GM12875 (cell line): ENCODE results near the gene SLC7A6.
A peak's percentile ranks its signal among the peaks of the same experiment; 100 is the strongest.

Experiments
- H3K4me3 ChIP-seq: one replicate; pipeline ENCODE4 v1.5.1; 2011; ENCODE audit warnings: low read depth, low read length, control low read depth
- CTCF ChIP-seq: IDR thresholded peaks from 2 replicates; pipeline ENCODE4 v1.5.1; 2011; ENCODE audit warnings: low read depth, mild to moderate bottlenecking, control low read depth, inconsistent platforms, low read length, moderate library complexity, borderline replicate concordance; ENCODE audit not compliant: insufficient read depth

The SLC7A6 gene

GRCh38 chr16:68300734-68301459, 36.6 kb downstream of the SLC7A6 start:
- no peak overlapping the region for H3K4me3 ChIP-seq
- TF ChIP-seq CTCF: no peak

GRCh38 chr16:68306633-68307032, 42.3 kb downstream of the SLC7A6 start:
- H3K4me3 ChIP-seq: no peak overlapping the region
- TF ChIP-seq CTCF: no peak

GRCh38 chr16:68309799-68310198, 45.5 kb downstream of the SLC7A6 start:
- no peak for TF ChIP-seq CTCF
- peak overlapping the region; percentile 85 for H3K4me3 ChIP-seq

- H3K4me3 ChIP-seq: peak overlapping the region; percentile 85
- no peak for TF ChIP-seq CTCF
These were observed 46.1 kb downstream of the SLC7A6 start for GRCh38 chr16:68310437-68310773.

- no peak for TF ChIP-seq CTCF
- peak within 1 kb of the TSS; percentile 85 for H3K4me3 ChIP-seq
These were observed 46.6 kb downstream of the SLC7A6 start, which contains the start of the genes PRMT7 and SLC7A6OS for GRCh38 chr16:68310774-68311511. PRMT7 (plus strand) TSS chr16:68311019; CDS start chr16:68315980, 4,961 bp downstream. SLC7A6OS (minus strand) TSS chr16:68310946; CDS start chr16:68310926, 20 bp downstream.

- H3K4me3 ChIP-seq: no peak overlapping the region
- TF ChIP-seq CTCF: no peak
These were observed 48.8 kb downstream of the SLC7A6 start for GRCh38 chr16:68313116-68313515.

GRCh38 chr16:68319185-68319908, 55.0 kb downstream of the SLC7A6 start:
- H3K4me3 ChIP-seq: no peak overlapping the region
- no peak for TF ChIP-seq CTCF
